GM18873 (cell line): ENCODE results near the gene PEX5.
"Not testable (repeated sequence)": the region's sequence is repeated elsewhere in the genome, so short reads cannot be mapped to it uniquely, and the experiment has no call there.

Experiments used
- ATAC-seq: cut with Tn5 transposase; IDR thresholded peaks from one replicate; pipeline ENCODE4 v1.9.1; 2021; ENCODE audit warnings: mild to moderate bottlenecking, moderate library complexity, moderate number of reproducible peaks; ENCODE audit not compliant: unreplicated experiment, low FRiP score

The PEX5 gene

GRCh38 chr12:7158781-7159609 lies 30.5 kb upstream of the PEX5 start:
- no peak for ATAC-seq

DNA sequence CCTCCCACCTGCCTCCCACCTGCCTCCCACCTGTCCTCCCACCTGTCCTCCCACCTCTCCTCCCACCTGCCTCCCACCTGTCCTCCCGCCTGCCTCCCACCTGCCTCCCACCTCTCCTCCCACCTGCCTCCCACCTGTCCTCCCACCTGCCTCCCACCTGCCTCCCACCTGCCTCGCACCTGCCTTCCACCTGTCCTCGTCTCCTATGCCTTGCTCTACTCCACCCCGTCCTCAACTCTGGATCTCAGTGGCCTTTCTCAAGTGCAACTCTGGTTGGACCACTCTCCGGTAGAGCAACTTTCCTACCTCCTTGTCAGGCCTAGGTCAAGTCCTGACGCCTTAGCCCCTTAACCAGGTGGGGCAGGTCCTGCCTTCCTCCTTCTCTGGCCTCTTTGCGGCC lies 29.3 kb upstream of the PEX5 start:
- ATAC-seq = no peak

- no peak for ATAC-seq
Measured at GRCh38 chr12:7161327-7161726, 28.2 kb upstream of the PEX5 start.

- ATAC-seq = no peak
Measured at GRCh38 chr12:7161811-7162210, 27.7 kb upstream of the PEX5 start.

- ATAC-seq = no peak
Measured at GRCh38 chr12:7162691-7163114, 26.8 kb upstream of the PEX5 start.

DNA sequence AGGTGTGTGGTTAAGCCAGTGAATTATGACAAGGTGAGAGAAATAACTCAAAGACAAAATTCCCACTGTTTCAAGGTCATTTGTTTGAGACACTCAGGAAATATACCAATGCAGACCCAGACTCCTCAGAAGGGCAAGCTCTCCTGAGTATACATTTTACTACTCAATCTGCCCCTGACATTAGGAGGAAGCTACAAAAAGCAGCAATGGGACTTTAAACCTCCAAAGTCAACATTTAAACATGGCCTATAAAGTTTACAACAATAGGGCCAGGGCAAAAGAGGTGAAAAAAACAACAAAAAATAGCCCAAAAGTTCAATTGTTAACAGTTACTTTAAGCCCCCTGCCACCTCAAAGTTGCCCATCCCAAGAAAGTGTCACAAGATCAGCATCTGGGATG lies 19.5 kb upstream of the PEX5 start:
- ATAC-seq = no peak

- ATAC-seq = no peak
Measured at GRCh38 chr12:7171854-7172253, 17.6 kb upstream of the PEX5 start.

DNA sequence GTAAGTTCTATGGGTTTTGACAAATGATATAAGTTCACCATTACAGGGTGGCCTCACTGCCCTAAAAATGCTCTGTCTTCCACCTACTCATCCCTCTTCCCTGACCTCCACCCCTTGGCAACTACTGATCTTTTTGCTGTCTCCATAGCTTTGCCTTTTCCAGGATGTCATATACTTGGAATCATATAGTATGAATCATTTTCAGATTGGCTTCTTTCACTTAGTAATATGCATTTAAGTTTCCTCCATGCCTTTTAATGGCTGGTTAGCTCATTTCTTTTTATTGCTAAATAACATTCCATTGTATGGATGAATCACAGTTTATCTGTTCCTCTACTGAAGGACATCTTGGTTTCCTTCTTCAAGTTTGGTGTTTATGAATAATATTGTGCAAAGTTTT lies 14.0 kb upstream of the PEX5 start:
- ATAC-seq = no peak

GRCh38 chr12:7176595-7176994 lies 12.9 kb upstream of the PEX5 start:
- ATAC-seq = no peak

DNA sequence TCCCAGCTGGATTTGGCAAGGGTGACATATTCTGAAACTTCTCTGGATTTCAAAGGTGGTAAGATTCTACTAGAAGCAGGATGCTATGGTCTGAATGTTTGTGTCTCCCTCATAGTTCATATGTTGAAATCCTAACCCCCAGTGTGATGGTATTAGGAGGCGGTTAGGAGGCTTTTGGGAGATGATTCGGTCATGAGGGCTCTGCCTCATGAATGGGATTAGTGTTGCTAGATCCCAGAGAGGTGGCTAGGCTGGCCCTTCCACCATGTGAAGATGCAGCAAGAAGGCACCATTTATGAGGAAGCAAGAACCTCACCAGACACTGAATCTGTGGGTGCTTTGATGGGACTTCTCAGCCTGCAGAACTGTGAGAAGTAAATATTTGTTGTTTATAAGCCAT lies 11.0 kb upstream of the PEX5 start:
- ATAC-seq = no peak

GRCh38 chr12:7180685-7181084 lies 8.8 kb upstream of the PEX5 start:
- no peak for ATAC-seq

DNA sequence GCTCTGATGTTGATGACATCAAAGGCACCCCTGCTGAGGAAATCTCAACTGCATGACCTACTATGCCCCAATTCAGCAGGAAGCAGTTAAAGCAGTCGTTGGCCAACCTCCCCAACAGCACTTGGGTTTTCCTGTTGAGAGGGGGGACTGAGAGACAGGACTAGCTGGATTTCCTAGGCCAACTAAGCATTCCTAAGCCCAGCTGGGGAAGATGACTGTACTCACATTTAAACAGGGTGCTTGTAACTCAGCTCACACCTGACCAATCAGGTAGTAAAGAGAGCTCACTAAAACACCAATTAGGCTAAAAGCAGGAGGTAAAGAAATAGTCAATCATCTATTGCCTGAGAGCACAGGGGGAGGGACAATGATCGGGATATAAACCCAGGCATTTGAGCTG lies 3.4 kb upstream of the PEX5 start:
- ATAC-seq = not testable (repeated sequence)

DNA sequence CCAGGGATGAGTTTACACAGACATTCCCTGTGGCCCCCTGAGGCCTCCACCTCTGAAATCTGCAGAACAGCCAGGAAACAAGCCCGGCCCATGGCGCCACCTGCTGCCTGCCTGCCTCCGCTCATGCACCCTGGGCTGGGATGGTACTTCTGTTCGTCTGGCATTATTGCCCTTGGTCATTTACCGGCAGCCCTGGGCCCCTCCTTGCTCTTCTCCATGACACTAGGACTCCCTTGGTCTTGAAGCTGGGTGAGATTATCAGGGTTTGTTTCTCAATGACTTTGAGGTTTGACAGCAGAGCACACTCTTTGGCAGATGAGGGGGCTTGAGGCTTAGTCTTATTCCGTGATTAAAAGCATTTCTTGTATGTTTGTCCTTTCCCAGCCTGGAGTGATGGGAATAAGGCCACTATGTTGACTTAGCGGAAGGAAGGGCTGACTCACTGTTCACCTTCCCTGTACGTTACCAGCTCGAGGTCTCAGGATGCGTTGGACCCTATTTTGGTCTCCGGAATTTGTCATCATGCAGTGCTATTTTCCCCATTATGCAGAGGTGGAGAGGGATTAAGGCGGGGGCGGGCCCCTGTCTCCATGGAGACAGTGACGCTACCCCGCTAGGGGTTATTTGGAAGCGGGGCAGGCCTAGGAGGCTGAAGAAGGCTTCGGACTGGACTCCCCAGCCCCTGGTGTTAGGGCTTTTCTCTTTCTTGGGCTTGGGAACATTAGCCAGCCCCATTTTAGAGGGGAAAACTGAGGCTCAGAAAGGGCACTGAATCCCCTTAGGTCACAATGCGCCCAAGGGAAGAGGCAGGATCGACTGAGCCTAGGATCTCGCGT lies 706 bp upstream of the PEX5 start:
- peak; percentile 8 for ATAC-seq

DNA sequence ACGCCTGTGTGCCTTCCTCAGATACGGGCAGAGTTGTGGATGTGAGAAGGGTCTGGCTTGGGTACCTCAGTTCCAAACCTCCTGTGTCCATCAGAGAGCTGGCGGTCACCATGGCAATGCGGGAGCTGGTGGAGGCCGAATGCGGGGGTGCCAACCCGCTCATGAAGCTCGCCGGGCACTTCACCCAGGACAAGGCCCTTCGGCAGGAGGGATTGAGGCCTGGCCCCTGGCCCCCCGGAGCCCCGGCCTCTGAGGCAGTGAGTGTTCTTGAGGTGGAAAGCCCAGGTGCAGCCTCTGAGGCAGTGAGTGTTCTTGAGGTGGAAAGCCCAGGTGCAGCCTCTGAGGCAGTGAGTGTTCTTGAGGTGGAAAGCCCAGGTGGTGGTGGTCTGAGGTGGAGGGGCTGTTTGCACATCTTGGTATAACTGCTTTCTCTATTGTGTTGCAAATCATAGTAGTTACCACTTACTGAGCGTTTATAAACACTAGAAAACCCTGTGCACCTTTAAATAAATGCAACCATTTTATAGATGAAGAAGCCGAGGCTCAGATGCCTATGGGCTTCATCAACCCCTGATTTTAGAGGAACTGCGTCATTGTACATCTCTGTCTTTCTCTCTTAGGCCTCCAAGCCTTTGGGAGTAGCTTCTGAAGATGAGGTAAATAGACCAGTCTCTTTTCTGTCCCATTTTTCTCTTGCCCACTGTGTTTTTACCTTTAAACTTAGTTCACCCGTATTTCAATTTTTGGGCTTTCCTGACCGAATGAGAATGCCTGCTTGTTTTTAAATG lies 976 bp downstream of the PEX5 start:
- no peak for ATAC-seq

GRCh38 chr12:7193674-7194073 lies 4.2 kb downstream of the PEX5 start:
- no peak for ATAC-seq

DNA sequence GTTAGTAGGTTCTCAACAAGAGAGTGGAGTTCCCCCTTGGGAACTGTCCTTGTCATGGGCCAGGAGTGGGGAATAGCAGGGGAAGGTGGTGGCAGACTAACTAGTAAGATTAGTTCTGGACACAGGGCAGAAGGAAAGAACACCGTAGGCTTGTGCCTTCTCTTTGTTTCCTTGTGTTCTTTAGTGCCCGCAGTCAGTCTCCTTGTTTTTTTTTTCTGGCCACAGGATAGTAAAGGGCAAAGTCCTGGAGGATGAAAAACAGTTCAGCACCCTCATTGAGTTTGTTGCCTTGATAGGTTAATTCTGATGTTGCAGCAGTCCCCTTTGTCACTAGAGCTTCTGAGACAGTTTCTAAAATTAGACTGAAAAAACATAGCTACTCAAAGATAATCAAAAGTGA lies 8.4 kb downstream of the PEX5 start:
- ATAC-seq = no peak

GRCh38 chr12:7203109-7203508 lies 13.6 kb downstream of the PEX5 start:
- ATAC-seq = no peak

- ATAC-seq = no peak
Measured at GRCh38 chr12:7205091-7205490, 15.6 kb downstream of the PEX5 start.

DNA sequence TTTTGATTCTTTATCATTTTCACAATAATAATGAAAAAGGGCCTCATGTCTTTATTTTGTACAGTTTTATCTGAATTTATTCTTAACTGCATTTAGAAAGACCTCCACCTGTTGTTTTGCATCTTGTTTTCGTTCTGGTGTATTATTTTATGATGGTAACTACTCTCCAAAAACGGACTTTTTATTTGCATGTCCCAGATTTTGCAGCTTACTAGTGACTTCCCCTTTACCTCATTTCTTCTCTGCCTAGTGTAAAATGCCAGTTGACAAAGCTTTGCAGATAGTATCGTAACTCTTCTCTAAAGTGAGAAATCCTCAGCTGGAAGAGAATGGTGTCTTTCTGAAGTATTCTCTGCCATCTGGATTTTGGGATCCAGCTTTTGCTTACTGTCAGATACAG lies 17.2 kb downstream of the PEX5 start:
- ATAC-seq = no peak

GRCh38 chr12:7207866-7208625 lies 18.6 kb downstream of the PEX5 start:
- ATAC-seq = no peak
